GM12865 (cell line): ENCODE measurements around the gene ZNF471.

Experiments
- DNase-seq: peaks from one replicate; pipeline ENCODE4 v3.0.0; 2010; ENCODE audit warnings: low read depth
- H3K4me3 ChIP-seq: 2 replicates; pipeline ENCODE4 v1.5.1; 2011; ENCODE audit warnings: mild to moderate bottlenecking, low read depth, low read length, control low read depth
- TF ChIP-seq, protein P1 (sequence below): IDR thresholded peaks from 2 replicates; pipeline ENCODE4 v1.5.1; 2011; ENCODE audit warnings: low read length, control low read depth, low read depth, inconsistent platforms; ENCODE audit not compliant: insufficient read depth; ENCODE audit errors: missing control alignments

Gene ZNF471

DNA sequence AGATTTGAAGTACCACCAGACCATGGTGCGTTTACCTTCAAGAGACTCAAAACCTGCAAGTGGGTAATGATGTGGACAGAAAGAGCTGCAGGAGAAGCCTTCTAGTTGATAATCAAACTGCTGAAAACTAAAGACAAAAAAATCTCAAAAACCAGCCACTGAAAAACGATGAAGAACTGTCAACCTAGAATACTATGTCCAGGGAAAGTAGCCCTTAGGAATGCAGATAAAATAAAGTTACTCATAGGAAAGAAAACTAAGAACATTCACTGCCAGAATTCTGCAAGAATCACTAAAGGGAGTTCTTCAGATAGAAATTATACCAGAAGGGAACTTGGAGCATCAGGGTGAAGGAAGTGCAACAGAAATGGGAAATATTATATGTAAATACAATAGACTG, 64.9 kb downstream of the ZNF471 start:
- no peak for DNase-seq
- no peak overlapping the region for H3K4me3 ChIP-seq
- TF ChIP-seq, protein P1, sequence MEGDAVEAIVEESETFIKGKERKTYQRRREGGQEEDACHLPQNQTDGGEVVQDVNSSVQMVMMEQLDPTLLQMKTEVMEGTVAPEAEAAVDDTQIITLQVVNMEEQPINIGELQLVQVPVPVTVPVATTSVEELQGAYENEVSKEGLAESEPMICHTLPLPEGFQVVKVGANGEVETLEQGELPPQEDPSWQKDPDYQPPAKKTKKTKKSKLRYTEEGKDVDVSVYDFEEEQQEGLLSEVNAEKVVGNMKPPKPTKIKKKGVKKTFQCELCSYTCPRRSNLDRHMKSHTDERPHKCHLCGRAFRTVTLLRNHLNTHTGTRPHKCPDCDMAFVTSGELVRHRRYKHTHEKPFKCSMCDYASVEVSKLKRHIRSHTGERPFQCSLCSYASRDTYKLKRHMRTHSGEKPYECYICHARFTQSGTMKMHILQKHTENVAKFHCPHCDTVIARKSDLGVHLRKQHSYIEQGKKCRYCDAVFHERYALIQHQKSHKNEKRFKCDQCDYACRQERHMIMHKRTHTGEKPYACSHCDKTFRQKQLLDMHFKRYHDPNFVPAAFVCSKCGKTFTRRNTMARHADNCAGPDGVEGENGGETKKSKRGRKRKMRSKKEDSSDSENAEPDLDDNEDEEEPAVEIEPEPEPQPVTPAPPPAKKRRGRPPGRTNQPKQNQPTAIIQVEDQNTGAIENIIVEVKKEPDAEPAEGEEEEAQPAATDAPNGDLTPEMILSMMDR, result no peak

DNA sequence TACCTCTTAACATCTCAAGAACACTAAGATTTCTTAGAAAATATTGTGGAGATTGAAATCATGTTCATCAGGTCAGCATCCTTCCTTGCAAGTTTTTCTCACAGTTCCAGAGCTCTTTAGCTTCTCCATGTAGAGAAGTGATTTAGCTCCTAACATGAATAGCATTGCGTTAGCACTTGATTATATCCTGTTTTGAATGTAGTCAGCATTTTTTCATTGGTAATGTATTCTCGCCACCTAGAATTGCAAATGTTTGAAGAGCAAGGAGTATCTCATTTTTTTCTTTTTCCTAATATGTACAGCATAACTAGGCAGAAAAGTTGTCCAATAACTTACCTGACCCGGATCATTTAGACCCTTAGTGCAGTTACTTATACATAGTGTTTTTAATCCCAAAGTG, 66.3 kb downstream of the ZNF471 start:
- H3K4me3 ChIP-seq, result no peak overlapping the region
- DNase-seq, result no peak
- TF ChIP-seq, protein P1, result no peak

DNA sequence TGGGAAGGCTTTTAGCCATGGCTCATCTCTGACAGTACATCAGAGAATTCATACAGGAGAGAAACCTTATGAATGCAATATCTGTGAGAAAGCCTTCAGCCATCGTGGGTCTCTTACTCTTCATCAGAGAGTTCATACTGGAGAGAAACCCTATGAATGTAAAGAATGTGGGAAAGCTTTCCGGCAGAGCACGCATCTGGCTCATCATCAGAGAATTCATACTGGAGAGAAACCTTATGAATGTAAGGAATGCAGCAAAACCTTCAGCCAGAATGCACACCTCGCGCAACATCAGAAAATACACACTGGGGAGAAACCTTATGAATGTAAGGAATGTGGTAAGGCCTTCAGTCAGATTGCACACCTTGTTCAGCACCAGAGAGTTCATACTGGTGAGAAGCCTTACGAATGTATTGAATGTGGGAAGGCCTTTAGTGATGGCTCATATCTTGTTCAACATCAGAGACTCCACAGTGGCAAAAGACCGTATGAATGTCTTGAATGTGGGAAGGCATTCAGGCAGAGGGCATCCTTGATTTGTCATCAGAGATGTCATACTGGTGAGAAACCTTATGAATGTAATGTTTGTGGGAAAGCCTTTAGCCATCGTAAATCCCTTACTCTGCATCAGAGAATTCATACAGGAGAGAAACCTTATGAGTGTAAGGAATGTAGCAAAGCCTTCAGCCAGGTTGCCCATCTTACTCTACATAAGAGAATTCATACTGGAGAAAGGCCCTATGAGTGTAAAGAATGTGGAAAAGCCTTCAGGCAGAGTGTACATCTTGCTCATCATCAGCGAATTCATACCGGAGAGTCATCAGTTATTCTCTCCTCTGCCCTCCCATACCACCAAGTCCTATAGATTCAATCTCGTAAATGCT, 70.3 kb downstream of the ZNF471 start:
- TF ChIP-seq, protein P1, result no peak
- DNase-seq, result no peak
- no peak overlapping the region for H3K4me3 ChIP-seq
